ENCODE data around the gene BLOC1S1.

BLOC1S1 gene

DNA sequence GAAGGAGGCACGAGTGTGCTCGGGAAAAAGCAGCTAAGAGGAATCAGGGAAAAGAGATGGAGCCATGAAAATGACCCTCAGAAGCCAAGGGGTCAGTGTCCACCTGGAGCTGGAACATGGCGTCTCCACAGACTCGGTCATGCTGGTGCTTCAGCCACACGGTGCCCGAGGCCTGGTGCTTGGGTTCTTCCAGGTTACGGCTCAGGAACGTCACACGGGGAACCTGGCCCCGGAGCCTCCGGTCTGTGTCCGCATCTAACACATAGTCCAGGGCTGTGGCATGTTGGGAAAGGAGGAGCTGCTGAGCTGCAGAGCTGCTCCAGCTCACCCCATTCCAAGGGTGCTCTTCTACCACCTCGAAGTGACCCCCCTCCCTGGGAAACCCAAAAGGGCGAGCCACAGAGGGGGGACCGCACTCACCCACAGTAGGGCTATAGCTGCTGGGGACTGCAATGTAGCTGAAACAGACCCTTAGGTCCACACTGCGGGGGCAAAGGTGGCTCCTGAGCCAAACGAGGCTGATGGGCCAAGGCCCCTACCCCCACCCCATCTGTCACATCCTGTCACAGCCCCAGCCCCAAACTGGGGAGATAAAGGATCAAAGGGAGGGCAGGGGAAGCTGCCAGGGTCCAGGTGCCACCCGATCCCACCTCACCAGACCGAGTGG is 18.9 kb upstream of the BLOC1S1 start:
- Histone ChIP-seq H2AFZ (no peak overlapping the region), H3K4me2 (ENCODE audit: low read length) (no peak overlapping the region), H3K79me2 (no peaks in the 10 kb centered on the region), H3K4me1 (no peaks in the 10 kb centered on the region), H3K36me3 (ENCODE audit: control insufficient read depth, insufficient read depth, low read length) (no peaks in the 10 kb centered on the region), H3K9me3 (ENCODE audit: control insufficient read depth, low read length) (no peaks in the 10 kb centered on the region), H3K4me3 (ENCODE audit: low read depth, low read length) (no peak overlapping the region), H3K9ac (no peak overlapping the region), H3K27ac (no peak overlapping the region), H3K27me3 (ENCODE audit: control insufficient read depth, insufficient read depth, low read length) (no peaks in the 10 kb centered on the region)
- TF ChIP-seq, protein P1, sequence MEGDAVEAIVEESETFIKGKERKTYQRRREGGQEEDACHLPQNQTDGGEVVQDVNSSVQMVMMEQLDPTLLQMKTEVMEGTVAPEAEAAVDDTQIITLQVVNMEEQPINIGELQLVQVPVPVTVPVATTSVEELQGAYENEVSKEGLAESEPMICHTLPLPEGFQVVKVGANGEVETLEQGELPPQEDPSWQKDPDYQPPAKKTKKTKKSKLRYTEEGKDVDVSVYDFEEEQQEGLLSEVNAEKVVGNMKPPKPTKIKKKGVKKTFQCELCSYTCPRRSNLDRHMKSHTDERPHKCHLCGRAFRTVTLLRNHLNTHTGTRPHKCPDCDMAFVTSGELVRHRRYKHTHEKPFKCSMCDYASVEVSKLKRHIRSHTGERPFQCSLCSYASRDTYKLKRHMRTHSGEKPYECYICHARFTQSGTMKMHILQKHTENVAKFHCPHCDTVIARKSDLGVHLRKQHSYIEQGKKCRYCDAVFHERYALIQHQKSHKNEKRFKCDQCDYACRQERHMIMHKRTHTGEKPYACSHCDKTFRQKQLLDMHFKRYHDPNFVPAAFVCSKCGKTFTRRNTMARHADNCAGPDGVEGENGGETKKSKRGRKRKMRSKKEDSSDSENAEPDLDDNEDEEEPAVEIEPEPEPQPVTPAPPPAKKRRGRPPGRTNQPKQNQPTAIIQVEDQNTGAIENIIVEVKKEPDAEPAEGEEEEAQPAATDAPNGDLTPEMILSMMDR (IDR thresholded peaks at IDR 0.05), result no peak

DNA sequence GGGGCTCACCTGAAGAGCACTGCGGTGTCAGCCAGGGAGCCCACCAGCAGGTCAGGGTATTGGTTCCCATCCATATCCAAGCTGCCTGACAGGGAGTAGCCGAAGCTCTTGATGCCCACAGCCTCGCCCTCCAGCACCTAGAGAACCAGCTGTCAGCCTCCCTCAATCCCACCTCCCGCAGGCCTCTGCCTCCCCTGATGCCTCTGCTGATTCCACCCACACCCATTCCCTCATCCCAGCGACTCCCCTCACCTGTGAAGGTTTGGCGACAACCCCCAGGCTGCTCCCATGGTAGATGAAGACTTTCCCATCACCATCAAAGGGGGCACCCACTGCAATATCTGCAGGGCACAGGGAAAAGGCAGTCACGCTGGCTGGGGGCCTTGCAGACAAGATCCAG is 18.2 kb upstream of the BLOC1S1 start:
- no peak overlapping the region for H3K4me3 ChIP-seq (ENCODE audit: low read depth, low read length)
- no peak overlapping the region for H3K9ac ChIP-seq
- H3K4me2 ChIP-seq (ENCODE audit: low read length), result no peak overlapping the region
- no peak overlapping the region for H3K27ac ChIP-seq
- TF ChIP-seq, protein P1 (IDR thresholded peaks at IDR 0.05), result no peak
- no peaks in the 10 kb centered on the region for H3K27me3 ChIP-seq (ENCODE audit: control insufficient read depth, insufficient read depth, low read length)
- no peaks in the 10 kb centered on the region for H3K36me3 ChIP-seq (ENCODE audit: control insufficient read depth, insufficient read depth, low read length)
- H3K4me1 ChIP-seq, result no peaks in the 10 kb centered on the region
- no peak overlapping the region for H2AFZ ChIP-seq
- H3K9me3 ChIP-seq (ENCODE audit: control insufficient read depth, low read length), result no peaks in the 10 kb centered on the region
- H3K79me2 ChIP-seq, result no peaks in the 10 kb centered on the region

DNA sequence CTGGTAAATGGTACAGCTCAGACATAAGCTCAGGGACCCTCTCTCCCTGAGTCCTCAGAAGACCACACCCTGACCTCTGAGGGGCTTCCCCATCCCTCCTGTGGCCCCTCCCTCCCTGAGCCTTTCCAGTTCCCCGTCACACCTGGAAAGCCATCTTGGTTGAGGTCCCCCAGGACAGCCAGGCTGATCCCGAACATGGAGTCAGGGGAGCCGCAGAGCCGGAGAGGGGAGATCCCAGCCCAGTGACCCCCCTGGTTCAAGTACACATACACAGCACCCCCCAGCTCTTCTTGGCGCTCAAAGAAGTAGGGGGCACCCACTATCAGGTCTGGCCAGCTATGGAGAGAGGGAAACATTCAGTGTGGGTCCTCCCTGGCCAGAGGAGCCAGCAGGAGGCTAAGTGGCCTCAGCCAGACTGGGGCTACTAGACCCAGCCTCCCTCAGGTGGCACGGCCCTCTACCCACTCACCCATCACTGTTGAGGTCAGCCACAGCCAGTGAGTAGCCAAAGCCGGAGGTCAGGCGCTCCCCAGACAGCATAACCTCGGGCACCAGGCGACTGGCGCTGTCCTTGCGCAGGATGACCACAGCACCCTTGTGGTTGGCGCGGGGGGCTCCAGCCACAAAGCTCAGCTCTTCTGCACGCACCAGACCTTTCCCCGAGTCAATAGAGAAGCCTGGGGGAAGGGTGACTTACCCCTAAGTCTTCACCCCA is 17.4 kb upstream of the BLOC1S1 start:
- H3K9ac ChIP-seq, result no peak overlapping the region
- TF ChIP-seq, protein P1 (IDR thresholded peaks at IDR 0.05), result no peak
- H3K4me3 ChIP-seq (ENCODE audit: low read depth, low read length), result no peak overlapping the region
- no peaks in the 10 kb centered on the region for H3K79me2 ChIP-seq
- no peak overlapping the region for H3K4me2 ChIP-seq (ENCODE audit: low read length)
- no peak overlapping the region for H3K27ac ChIP-seq
- no peak overlapping the region for H2AFZ ChIP-seq
- H3K27me3 ChIP-seq (ENCODE audit: control insufficient read depth, insufficient read depth, low read length), result no peaks in the 10 kb centered on the region
- H3K4me1 ChIP-seq, result no peaks in the 10 kb centered on the region
- no peaks in the 10 kb centered on the region for H3K36me3 ChIP-seq (ENCODE audit: control insufficient read depth, insufficient read depth, low read length)
- no peaks in the 10 kb centered on the region for H3K9me3 ChIP-seq (ENCODE audit: control insufficient read depth, low read length)

DNA sequence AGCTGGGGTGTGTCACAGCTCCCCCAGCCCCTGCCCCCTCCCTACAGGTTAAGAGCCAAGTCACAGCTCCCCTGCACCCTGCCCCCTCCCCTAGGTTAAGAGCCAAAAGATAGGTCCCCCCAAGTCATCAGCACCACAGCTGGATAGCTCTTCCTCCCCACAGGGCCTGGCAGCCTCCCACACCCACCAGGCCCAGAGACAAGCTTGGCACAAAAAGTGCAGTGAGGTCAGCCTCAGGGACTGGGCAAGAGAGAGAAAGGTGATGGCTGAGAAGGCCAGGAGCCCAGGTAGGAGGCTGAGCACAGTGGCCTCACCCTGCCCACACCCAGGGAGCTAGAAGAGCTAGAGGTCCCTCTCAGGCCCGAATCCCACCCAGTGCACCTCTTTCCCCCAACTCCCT is 16.9 kb upstream of the BLOC1S1 start:
- Histone ChIP-seq H2AFZ (no peak overlapping the region), H3K36me3 (ENCODE audit: control insufficient read depth, insufficient read depth, low read length) (no peaks in the 10 kb centered on the region), H3K4me1 (no peaks in the 10 kb centered on the region), H3K9me3 (ENCODE audit: control insufficient read depth, low read length) (no peaks in the 10 kb centered on the region), H3K4me3 (ENCODE audit: low read depth, low read length) (no peak overlapping the region), H3K27ac (no peak overlapping the region), H3K4me2 (ENCODE audit: low read length) (no peak overlapping the region), H3K9ac (no peak overlapping the region), H3K79me2 (no peaks in the 10 kb centered on the region), H3K27me3 (ENCODE audit: control insufficient read depth, insufficient read depth, low read length) (no peaks in the 10 kb centered on the region)
- TF ChIP-seq, protein P1 (IDR thresholded peaks at IDR 0.05), result no peak
